Limb (tissue), 2 donors: ENCODE results near the gene RHBDL1.

Source experiments
- DNase-seq, 2 donors: peaks; one replicate each; pipeline ENCODE4 v3.0.0-alpha.2; 2016; ENCODE audit errors: extremely low spot score in 2 of 2

RHBDL1 gene

DNA sequence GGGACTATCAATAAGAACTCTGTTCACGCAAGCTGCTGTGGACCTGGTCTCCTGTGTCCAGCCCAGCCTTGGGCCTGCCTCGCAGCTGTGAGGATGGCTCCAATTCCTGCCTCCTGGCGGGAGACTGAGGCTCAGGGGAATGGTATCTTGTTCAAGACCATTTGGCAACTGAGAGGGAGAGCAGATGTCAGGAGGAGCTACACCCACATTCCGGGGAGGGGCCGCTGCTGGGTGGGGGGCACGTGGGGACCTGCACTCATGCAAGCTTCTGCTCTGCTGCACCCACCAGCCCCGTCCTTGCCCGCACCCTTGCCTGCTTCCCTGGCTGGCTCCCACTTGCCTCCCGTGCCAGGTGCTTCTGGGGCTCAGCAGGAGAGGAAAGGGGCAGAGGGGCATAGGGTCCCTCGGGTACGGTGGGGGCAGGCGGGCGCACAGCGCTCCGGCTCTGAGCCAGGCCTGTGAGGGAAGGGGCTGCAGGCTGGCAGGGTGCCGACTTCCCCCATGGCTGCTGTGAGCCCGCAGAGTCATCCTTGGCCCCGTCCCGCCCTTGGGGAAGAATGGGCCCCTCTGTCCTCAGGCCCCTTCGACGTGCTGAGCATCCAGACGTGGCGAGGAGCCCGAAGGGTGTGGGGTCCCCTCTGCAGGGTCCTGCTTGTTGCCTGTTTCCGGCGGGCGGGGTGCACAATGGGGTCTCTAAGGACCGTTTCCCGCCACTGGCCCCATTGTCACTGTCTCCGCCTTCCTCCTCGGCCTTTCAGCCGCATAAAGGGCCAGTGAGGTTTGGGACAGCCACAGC lies 42.2 kb downstream of the RHBDL1 start:
- peak in 1 of 2 donors; percentile 68 for DNase-seq

DNA sequence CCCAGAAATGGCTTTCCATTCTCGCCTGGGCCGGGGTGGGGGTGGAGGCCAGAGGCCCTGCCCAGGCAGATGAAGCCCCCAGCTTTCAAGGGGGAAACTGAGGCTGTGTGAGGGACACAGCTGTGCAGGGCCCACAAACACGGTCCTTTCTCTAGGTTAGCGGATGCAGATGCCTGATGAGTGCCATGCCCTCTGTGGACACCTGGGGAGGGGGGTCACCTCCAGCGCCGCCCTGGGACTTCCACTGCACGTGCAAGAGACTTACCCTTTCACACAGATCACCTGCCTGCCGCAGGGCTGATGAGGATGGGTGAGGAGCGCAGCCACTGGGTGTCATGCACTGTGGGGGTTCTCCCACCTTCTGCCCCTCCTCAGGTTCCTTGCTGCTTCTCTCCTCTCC lies 42.9 kb downstream of the RHBDL1 start:
- no peak for DNase-seq

DNA sequence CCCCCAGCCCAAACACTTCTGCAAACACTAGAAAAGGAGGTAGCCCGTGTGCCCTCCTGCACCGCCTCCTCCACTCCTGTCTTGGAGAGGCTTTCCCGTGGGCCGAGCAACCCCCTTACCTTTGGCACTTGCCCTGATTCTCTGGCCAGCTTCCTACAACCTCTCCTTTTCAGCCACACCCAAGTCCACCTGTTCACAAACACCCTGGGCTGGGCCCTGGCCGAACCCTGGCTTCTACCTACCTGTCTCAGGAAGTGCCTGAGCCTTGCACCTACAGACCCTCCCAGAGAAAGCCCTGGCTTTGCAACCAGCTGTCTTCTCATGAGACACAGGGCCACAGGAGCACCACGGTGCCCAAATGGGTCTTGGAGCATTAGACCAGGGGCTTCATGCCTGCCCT lies 43.5 kb downstream of the RHBDL1 start:
- DNase-seq = no peak

DNA sequence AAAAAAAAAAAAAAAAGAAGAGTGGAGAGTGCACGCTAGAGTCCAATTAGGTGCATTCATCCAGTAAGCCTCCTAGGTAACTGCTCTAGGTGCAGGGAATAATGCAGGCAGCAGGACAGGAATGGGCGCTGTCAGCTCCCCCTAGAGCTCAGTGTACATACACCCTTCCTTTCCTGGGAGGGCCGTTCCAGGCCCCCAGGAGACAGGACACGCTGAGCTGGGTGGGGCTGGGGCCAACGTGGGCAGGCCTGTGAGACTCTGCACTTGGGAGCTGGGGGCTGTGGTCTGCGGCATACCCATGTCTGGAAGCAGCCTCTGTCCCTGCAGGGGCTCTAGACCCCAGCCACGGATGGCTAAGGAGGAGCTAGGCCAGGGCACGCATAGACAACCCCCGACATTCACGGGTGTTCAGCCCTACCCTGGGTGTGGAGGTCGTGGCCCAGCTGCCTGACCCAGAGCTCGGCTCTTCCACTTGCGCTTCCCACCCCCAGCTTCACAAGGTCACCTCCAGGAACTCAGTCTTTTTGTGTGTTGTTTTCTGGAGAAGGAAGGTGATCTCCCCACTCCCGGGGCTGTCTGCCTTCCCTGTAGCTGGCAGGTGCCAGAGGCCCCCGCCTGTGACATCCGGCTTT lies 44.5 kb downstream of the RHBDL1 start:
- DNase-seq = no peak

DNA sequence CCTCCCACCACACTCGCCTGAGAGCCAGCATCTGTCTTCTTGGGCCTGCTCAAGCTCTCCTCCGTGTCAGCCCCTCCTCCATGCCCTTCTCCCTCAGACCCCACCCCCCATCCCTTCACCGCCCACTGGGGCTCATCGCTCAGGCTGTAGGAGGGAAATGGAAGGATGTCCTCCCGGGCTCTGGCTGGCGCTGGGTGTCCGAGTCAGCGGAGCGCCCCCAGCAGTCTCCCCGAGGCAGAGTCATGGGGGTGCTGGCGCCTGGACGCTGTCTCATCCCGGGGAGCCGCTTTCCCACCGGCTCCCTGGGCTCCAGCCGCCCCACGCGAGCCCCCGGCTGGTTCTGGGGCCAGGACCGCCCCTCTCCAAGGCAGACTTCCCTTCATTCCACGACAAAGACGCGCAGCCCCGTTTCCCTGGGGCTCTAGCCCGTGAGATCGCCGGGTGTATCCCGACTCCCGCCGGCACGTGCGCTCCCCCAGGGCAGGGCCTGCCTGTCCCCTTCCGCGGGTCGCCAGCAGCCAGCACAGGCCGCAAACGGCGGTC lies 45.0 kb downstream of the RHBDL1 start:
- DNase-seq = peak in 1 of 2 donors; percentile 81

DNA sequence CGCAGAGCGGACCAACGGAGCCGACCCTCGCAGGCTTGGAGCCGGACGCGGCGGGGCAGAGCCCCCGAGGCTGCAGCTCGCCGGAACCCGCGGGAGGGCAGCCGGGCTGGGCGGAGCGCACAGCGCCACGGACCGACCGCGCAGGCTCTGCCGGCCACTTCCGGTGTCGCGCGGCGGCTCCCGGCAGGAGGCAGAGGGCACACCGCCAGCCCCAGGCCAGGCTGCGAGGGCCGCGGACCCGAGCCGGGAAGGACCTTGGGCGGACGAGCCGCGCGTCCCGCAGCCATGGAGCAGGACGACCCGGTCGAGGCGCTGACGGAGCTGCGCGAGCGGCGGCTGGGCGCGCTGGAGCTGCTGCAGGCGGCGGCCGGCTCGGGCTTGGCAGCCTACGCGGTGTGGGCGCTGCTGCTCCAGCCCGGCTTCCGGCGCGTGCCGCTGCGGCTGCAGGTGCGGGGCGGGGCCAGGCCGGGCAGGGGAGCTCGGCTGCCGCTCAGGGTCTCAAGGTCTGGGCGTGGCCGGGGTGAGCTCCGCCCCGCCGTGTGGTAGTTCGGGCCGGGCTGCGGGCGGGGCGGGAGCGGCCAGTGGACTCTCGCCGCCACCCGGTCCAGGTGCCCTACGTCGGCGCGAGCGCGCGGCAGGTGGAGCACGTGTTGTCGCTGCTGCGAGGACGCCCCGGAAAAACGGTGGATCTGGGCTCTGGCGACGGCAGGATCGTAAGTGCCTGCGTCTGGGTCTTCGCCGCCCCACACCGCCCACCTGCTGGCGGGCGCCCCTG lies 45.7 kb downstream of the RHBDL1 start, which contains the start of gene ANTKMT:
Gene ANTKMT, plus strand, starts transcription at position 157 of the 775 bp plus-strand sequence. Its CDS starts 129 bp downstream, at position 286.
- peak; percentile 64 to 89 for DNase-seq

DNA sequence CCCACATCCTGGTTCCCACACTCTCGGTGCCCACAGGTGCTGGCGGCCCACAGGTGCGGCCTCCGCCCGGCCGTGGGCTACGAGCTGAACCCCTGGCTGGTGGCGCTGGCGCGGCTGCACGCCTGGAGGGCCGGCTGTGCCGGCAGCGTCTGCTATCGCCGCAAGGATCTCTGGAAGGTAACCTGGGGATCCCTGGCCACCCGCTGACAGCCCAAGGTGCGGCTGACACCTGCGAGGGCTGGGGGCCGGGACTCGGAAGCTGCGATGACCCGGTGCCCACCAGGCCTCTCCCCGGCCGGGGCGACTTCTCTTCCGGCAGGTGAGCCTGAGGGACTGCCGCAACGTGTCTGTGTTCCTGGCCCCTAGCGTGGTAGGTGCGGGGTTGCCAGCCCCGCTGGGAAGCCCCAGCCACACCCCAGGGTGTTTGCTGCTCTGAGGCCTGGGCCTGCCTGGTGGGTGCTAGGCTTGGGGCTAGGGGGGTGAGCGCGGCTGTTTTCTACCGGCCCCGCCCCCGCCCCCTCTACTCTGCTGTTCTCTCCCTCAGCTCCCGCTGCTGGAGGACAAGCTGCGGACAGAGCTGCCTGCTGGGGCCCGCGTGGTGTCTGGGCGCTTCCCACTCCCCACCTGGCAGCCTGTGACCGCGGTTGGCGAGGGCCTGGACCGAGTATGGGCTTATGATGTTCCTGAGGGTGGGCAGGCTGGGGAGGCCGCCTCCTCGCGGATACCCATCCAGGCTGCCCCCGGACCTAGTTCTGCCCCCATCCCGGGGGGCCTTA lies 46.5 kb downstream of the RHBDL1 start:
- DNase-seq = no peak

DNA sequence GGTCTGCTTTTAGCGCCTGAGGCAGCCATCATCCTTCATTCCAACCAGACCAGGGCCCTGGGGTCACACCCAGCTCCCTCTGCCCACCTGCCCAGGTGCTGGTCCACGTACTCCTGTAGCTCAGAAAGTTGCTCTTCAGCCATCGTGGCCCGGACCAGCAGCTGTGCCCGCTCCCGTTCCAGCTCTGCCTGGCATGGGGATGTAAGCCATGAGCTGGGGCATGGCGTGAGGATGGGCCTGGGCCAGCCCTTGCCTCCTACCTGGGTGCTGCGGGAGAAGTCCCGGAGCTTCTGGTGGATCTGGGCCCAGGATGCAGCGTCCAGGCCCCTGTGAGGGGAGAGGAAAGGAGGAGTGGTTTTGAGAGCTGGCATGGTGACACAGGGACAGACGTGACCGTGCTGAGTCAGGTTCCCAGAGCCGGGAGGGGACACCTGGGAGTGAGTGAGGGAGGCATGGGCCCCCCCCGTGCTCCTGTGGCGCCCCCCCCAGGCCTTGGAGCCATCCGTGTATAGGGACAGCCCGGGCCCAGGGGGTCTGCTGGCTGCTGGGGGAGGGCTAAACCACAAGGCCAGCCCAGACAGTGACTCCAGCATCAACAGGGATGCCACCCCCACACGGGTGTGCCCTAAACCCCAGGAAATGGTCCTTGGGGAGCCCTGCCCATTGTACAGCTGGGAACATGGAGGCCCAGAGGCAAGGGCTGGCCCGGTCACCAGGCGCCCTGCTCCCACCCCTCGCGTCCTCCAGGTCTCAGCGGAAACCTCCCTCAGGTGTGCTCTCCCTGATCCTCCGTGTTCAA lies 47.6 kb downstream of the RHBDL1 start:
- DNase-seq = no peak

DNA sequence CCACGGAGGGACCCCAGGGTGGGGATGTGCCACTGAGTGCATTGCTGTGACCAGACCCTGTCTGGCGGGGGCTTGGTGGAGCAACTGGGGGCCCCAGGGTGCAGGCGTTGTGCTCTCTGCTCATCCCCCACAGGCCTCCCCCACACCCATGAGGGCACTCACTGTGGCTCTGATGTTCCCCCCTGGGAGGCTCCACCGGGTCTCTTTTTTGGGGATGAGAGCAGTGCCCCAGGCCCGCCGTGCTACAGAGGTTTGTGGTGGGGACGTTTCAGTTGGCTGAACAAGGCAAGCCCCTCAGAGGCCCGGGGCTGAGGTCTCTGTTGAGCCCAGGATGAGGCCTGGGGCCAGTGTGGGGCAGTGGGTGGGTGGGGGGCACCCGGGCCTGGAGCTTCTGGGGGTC lies 48.2 kb downstream of the RHBDL1 start:
- no peak for DNase-seq

DNA sequence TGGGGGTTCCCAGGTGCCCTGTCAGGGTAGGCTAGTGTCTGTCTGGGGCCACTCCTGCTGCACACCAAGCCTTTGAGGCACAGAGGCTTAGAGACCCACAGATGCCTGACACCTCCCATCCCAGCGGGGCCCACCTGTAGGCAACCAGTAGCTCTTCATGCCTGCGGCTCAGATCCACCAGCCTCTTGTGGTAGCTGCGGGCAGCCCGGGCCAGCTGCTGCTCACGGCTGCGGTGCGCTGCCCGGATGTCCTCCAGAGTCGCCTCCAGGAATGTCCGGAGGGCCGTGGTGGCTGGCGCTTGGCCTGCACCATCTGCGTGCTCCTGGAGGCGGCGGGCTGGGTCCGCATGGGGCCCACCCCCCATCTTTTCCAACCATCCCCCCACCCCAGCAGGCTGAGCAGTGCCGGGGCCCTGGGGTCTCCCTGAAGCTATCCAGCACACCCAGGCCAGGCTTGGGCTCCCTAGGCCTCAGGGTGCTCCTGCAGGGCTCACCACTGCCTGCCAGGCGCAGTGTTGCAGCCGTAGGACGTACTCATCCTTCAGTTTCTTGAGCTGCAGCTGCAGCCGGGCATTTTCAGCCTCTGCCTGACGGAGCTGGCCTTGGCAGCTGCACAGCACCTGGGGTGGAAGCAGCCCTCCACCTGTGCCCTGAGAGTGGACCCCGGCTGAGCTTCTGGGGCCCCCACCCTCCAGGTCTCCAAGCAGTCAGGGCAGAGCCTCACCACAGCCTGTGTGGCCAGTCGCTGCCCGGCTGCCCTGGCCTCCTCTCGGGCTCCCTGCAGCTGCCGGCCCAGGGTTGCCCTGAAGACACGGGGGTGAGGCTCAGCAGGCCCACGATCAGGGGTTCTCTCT lies 48.9 kb downstream of the RHBDL1 start:
- DNase-seq = no peak

DNA sequence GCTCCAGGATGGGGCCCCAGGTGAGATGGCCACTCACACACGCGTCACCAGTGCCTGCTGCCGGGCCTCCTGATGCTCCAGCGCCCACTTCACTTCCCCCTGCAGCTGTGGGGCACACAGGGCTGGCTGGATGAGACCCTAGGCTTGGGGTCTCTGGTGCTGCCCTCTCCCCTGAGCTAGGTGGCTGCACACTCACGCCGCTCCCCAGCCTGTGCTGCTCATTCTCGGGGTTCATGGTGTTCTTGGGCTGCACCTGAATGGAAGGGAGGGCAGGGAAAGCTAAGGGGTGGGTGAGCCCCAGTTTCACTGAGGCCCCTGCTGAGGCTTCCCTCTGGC lies 49.5 kb downstream of the RHBDL1 start:
- DNase-seq = no peak

DNA sequence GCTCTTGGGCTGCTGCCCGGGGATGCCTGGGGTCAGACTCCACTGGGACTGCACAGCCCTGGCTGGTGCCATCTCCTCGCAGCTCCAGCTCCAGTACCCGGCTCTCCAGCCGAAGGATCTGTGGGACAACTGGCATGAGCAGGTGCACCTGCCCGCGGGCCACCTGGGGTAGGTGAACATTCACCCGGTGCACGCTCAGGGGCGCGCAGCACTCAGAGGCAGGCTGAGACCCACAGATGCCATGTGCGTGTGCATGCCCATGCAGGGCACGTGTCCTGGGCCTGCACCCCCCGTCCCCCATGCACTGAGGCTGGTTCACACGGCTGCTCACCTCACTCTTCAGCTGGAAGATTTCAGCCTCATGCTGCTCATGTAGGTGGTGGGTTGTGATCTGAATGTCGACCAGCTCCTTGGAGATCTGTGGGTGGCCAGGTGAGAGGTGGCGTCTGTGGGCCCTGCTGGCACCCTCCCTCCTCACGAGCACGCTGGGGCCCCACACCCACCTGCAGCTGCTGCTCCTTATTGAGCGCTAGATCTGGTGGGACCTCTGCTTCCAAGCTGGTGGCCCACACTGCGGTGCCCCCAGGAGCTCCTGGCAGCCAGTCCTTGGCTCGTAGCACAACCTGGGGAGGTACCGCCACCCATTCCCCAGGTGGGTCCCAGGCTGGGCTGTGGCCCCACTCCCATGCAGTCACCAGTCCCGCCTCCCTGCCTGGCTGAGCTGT lies 50.2 kb downstream of the RHBDL1 start:
- DNase-seq = no peak

DNA sequence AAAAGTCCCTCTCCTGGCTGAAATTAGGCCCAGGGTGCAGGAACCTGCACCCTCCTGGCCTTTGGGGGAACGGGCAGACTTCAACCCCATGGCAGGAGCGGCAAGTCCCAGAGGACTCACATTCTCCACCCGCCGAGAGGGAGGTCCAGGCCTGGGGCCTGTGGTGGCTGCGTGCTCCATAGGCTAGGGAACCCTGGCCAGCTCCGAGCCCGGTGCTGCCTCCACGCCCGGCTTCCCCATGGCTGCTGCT lies 50.6 kb downstream of the RHBDL1 start:
- DNase-seq = no peak

DNA sequence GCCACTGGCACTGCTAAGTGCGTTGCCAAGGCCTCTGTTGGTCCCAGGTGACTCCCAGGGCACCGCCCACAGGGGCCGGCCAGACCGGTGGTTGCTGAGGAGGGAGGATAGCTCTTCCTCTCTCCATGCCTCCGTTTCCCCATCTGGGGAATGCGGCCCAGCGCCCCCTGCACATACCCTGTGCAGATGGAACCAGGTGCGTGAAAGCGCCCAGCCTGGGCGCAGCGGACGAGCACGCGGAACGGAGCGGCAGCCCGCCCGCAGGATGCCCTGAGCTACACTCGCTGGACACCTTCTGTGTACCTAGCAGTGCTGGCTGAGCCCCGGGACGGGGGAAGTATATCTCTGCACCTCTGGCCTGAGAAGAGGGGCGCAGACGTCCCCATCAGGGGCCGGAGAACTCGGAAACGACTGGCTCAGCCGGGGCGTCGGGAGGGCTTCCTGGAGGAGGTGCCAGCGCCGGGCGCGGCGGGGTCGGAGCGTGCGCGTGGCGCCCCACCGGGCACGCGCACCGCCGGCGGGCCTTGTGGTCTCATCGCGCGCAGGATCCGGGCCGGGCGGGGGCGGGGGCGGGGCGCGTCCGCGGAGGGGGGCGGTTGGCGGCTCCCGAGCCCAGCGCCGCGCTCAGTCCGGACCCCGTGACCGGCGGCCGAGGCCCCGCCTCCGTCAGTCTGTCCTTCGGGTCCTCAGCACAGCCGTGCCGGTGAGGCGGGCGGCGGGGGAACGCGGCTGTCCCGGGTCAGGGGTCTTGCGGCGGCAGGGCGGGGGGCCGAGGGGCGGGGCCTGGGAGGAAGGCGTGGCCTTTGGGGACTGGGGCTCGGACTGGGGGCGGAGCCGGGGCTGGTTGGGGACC lies 51.2 kb downstream of the RHBDL1 start, which contains the start of the genes CCDC78 and HAGHL:
Gene CCDC78, minus strand, starts transcription at position 6 of the 853 bp plus-strand sequence. CDS start 76 bp downstream, outside the sequence.
Gene HAGHL, plus strand, starts transcription at position 669 of the 853 bp plus-strand sequence. CDS start 404 bp downstream, outside the sequence.
- DNase-seq = peak in 1 of 2 donors; percentile 81

DNA sequence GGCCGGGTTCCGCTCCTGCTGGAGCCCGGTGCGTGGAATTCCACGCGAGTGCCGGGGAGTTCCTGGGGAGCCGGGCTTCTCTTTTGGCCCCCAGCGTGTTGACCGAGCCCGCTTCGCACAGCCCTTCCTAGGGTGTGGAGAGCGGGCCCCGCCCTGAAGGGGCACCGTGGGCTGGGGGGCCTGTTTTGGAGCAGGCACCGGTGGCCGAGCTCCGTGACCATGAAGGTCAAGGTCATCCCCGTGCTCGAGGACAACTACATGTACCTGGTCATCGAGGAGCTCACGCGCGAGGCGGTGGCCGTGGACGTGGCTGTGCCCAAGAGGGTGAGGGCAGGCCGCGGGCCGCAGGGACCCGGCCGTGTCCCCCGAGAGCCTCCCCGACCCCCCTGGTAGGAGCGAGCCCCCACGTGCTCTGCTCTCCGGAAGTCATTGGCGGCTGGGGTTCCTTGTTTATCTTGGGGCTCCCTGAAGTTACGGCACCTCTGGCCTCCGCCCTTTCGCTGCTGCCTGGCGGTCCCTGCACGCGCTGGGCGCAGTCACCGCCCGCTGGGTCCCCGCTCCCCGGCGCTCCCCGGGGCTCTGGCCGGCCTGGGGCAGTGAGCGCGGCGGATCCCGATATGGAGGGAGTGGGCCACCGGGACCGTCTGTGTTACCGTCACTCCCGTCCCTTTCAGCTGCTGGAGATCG lies 52.0 kb downstream of the RHBDL1 start:
- DNase-seq = peak in 1 of 2 donors; percentile 51
